ENCODE measurements around the gene WDFY3. TPM values are rescaled to one million over a fixed set of nuclear protein-coding genes. Genes with fewer than 3 reads are reported as not detected.
A peak's percentile ranks its signal among the peaks of the same experiment; 100 is the strongest.

WDFY3 gene
- polyA plus RNA-seq, 1 donor (not counting 4 experiments of a cell fraction or from before 2014, with no cell fraction given): 28.5 TPM

- DNase-seq (ENCODE audit: low read depth, low spot score) (no peak), FAIRE-seq (peak; percentile 87)
- Histone ChIP-seq H3K9me3 (ENCODE audit: control insufficient read depth, low read depth, low read length) (no peaks in the 10 kb centered on the region), H3K9me1 (ENCODE audit: control insufficient read depth, extremely low read depth, insufficient read depth, low read length) (no peaks in the 10 kb centered on the region), H4K20me1 (ENCODE audit: control insufficient read depth, extremely low read depth, insufficient read depth, low read length) (no peaks in the 10 kb centered on the region), H2AFZ (ENCODE audit: control insufficient read depth, low read length) (no peak overlapping the region), H3K36me3 (ENCODE audit: control insufficient read depth in 2 of 2, extremely low read depth in 1 of 2, insufficient read depth in 2 of 2, low read length in 2 of 2) (no peaks in the 10 kb centered on the region), H3K4me1 (ENCODE audit: control insufficient read depth, extremely low read depth, insufficient read depth, low read length) (peaks cover 4% of the 10 kb centered on the region), H3K27ac (ENCODE audit: control insufficient read depth, insufficient read depth, low read length) (no peak overlapping the region), H3K9ac (ENCODE audit: control insufficient read depth, extremely low read depth, insufficient read depth, low read length) (no peak overlapping the region), H3K27me3 (ENCODE audit: control insufficient read depth, extremely low read depth, insufficient read depth, low read length) (no peaks in the 10 kb centered on the region), H3K4me2 (ENCODE audit: control insufficient read depth, extremely low read depth, insufficient read depth, low read depth, low read length) (no peak overlapping the region), H3K79me2 (ENCODE audit: control insufficient read depth, insufficient read depth, low read length) (no peaks in the 10 kb centered on the region), H3K4me3 (ENCODE audit: control insufficient read depth in 2 of 3, extremely low read depth in 1 of 3, insufficient read depth in 2 of 3, low read depth in 1 of 3, low read length in 3 of 3) (no peak overlapping the region)
- dilution Hi-C loops (cut with MboI; ENCODE audit: extremely low pct_ligation_motif_present, low sequenced_read_pairs): no loop called here
- TF ChIP-seq CTCF (optimal IDR thresholded peaks at IDR 0.05 in 1 of 3, IDR thresholded peaks at IDR 0.05 in 1 of 3, conservative IDR thresholded peaks at IDR 0.05 in 1 of 3; ENCODE audit: extremely low read depth in 1 of 3, insufficient read depth in 2 of 3, low read length in 3 of 3) (peak in 2 of 3 experiments; percentile 26 to 37), EZH2 (IDR thresholded peaks at IDR 0.05; ENCODE audit: low read length) (no peak)
Measured at GRCh38 chr4:84971319-84971932, 4.9 kb upstream of the WDFY3 start.

DNA sequence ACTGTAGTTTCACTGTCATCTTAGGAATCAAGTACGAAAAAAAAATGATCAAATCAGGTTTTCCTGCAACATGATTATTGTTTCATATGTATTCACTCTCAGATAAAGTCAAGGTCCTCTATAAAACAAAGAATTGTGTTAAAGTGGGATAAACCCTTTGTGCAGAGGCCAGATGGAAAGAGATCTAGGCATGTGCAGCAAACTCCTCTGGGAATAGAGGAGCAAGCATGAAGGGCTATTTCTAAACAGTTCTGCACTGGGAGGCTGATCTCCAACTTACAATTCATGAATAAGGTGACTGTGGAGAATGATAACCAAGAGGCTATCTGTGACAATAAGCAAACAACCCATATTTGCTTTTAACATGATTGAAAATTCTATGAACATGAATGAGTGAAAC, 2.4 kb upstream of the WDFY3 start:
- DNase-seq (ENCODE audit: low read depth, low spot score) (no peak), FAIRE-seq (peak; percentile 13)
- peaks cover 9% of the 10 kb centered on the region for H3K4me1 ChIP-seq (ENCODE audit: control insufficient read depth, extremely low read depth, insufficient read depth, low read length)
- no peak overlapping the region for H3K27ac ChIP-seq (ENCODE audit: control insufficient read depth, insufficient read depth, low read length)
- H2AFZ ChIP-seq (ENCODE audit: control insufficient read depth, low read length): no peak overlapping the region
- no peaks in the 10 kb centered on the region for H3K9me3 ChIP-seq (ENCODE audit: control insufficient read depth, low read depth, low read length)
- H3K9ac ChIP-seq (ENCODE audit: control insufficient read depth, extremely low read depth, insufficient read depth, low read length): no peak overlapping the region
- peaks cover 23% of the 10 kb centered on the region for H3K79me2 ChIP-seq (ENCODE audit: control insufficient read depth, insufficient read depth, low read length)
- H3K9me1 ChIP-seq (ENCODE audit: control insufficient read depth, extremely low read depth, insufficient read depth, low read length): no peaks in the 10 kb centered on the region
- H3K36me3 ChIP-seq (ENCODE audit: control insufficient read depth in 2 of 2, extremely low read depth in 1 of 2, insufficient read depth in 2 of 2, low read length in 2 of 2): no peaks in the 10 kb centered on the region
- H4K20me1 ChIP-seq (ENCODE audit: control insufficient read depth, extremely low read depth, insufficient read depth, low read length): no peaks in the 10 kb centered on the region
- dilution Hi-C loops (cut with MboI; ENCODE audit: extremely low pct_ligation_motif_present, low sequenced_read_pairs): no loop called here
- H3K4me2 ChIP-seq (ENCODE audit: control insufficient read depth, extremely low read depth, insufficient read depth, low read depth, low read length): no peak overlapping the region
- H3K4me3 ChIP-seq (ENCODE audit: control insufficient read depth in 2 of 3, extremely low read depth in 1 of 3, insufficient read depth in 2 of 3, low read depth in 1 of 3, low read length in 3 of 3): no peak overlapping the region
- H3K27me3 ChIP-seq (ENCODE audit: control insufficient read depth, extremely low read depth, insufficient read depth, low read length): no peaks in the 10 kb centered on the region
- TF ChIP-seq EZH2 (IDR thresholded peaks at IDR 0.05; ENCODE audit: low read length) (no peak), CTCF (optimal IDR thresholded peaks at IDR 0.05 in 1 of 3, IDR thresholded peaks at IDR 0.05 in 1 of 3, conservative IDR thresholded peaks at IDR 0.05 in 1 of 3; ENCODE audit: extremely low read depth in 1 of 3, insufficient read depth in 2 of 3, low read length in 3 of 3) (no peak)
